PC-3 (cell line): ENCODE data around the gene C11orf91.

Experiments used
- CTCF ChIP-seq: fragments of 300-600 bp; sonication (generic); conservative IDR thresholded peaks from 2 replicates; pipeline ENCODE4 v1.5.1; 2017; ENCODE audit warnings: antibody characterized with exemption, low read depth, mild to moderate bottlenecking, low read length
- EZH2 ChIP-seq: fragments of 300-600 bp; sonication (generic); IDR thresholded peaks from one replicate; pipeline ENCODE4 v1.6.1; 2017; ENCODE audit warnings: antibody characterized with exemption, mild to moderate bottlenecking, low read length; ENCODE audit not compliant: unreplicated experiment
- EZH2phosphoT487 ChIP-seq: fragments of 300-600 bp; sonication (generic); IDR thresholded peaks from 2 replicates; pipeline ENCODE4 v1.6.1; 2018; ENCODE audit warnings: mild to moderate bottlenecking, antibody characterized with exemption, low read length, borderline replicate concordance

DNA sequence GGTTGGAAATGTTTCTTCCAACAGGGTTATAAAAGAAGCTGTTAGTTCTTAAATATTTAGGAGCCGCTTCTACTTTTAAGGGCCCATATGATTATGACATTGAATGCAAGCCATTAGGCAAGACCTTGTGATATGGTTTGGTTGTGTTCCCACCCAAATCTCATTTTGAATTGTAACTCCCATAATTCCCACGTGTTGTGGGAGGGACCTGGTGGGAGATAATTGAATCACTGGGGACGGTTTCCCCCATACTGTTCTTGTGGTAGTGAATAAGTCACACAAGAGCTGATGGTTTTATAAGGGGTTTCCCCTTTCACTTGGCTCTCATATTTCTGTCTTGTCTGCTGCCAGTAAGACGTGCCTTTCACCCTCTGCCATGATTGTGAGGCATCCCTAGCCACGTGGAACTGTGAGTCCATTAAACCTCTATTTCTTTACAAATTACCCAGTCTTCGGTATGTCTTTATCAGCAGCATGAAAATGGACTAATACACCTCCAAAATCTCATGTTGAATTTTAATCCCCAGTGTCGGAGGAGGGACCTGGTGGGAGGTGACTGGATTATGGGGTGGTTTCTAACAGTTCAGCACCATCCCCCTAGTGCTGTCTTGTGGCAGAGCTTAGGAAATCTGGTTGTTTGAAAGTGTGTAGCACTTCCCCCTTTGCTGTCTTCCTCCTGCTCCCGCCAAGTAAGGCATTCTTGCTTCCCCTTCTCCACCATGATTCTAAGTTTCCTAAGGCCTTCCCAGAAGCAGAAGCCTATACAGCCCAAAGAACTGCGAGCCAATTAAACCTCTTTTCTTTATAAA, 31.3 kb upstream of the C11orf91 start:
- TF ChIP-seq CTCF (no peak), EZH2phosphoT487 (no peak), EZH2 (no peak)
